ENCODE results near the gene SPDYE3.
"Not testable (repeated sequence)": the region's sequence is repeated elsewhere in the genome, so short reads cannot be mapped to it uniquely, and the experiment has no call there.

SPDYE3 gene

GRCh38 chr7:100307402-100307801, at the start of gene SPDYE3:
SPDYE3 (plus strand) TSS chr7:100307702; CDS start chr7:100307886, 184 bp downstream.
- DNase-seq: not testable (repeated sequence)

GRCh38 chr7:100259984-100260383, 47.5 kb upstream of the SPDYE3 start:
- not testable (repeated sequence) for DNase-seq

GRCh38 chr7:100262896-100263295, 44.6 kb upstream of the SPDYE3 start:
- DNase-seq: not testable (repeated sequence)

GRCh38 chr7:100264223-100264622, 43.3 kb upstream of the SPDYE3 start:
- DNase-seq: not testable (repeated sequence)

GRCh38 chr7:100264669-100265165, 42.8 kb upstream of the SPDYE3 start:
- DNase-seq: not testable (repeated sequence)

GRCh38 chr7:100265851-100266250, 41.7 kb upstream of the SPDYE3 start:
- not testable (repeated sequence) for DNase-seq

- no peak for DNase-seq
Measured at GRCh38 chr7:100266576-100267354, 40.7 kb upstream of the SPDYE3 start.

GRCh38 chr7:100267648-100268047, 39.9 kb upstream of the SPDYE3 start:
- DNase-seq: no peak

- not testable (repeated sequence) for DNase-seq
Measured at GRCh38 chr7:100268882-100269281, 38.6 kb upstream of the SPDYE3 start.

GRCh38 chr7:100269306-100270045, 38.0 kb upstream of the SPDYE3 start:
- not testable (repeated sequence) for DNase-seq

GRCh38 chr7:100270046-100270918, 37.2 kb upstream of the SPDYE3 start:
- DNase-seq: not testable (repeated sequence)

- peak; percentile 14 to 30 for DNase-seq
Measured at GRCh38 chr7:100270941-100271593, 36.4 kb upstream of the SPDYE3 start.

GRCh38 chr7:100271716-100272537, 35.6 kb upstream of the SPDYE3 start:
- DNase-seq: peak; percentile 97 to 98

- DNase-seq: not testable (repeated sequence)
Measured at GRCh38 chr7:100272538-100272902, 35.0 kb upstream of the SPDYE3 start.

GRCh38 chr7:100275120-100275519, 32.4 kb upstream of the SPDYE3 start:
- no peak for DNase-seq

- DNase-seq: not testable (repeated sequence)
Measured at GRCh38 chr7:100276126-100276525, 31.4 kb upstream of the SPDYE3 start.

- not testable (repeated sequence) for DNase-seq
Measured at GRCh38 chr7:100282069-100282608, 25.4 kb upstream of the SPDYE3 start.

GRCh38 chr7:100283147-100283546, 24.4 kb upstream of the SPDYE3 start:
- not testable (repeated sequence) for DNase-seq

- DNase-seq: not testable (repeated sequence)
Measured at GRCh38 chr7:100287191-100287969, 20.1 kb upstream of the SPDYE3 start.

- not testable (repeated sequence) for DNase-seq
Measured at GRCh38 chr7:100288258-100288657, 19.2 kb upstream of the SPDYE3 start.
